Hepatocyte (in vitro differentiated cells): ENCODE measurements around the gene USP24.

Experiments used
- EZH2phosphoT487 ChIP-seq: fragments of 200-600 bp; sonication (generic); IDR thresholded peaks from one replicate; pipeline ENCODE4 v1.6.1; 2018; ENCODE audit warnings: antibody characterized with exemption, mild to moderate bottlenecking, low read depth, moderate library complexity; ENCODE audit not compliant: unreplicated experiment, severe bottlenecking
- TF ChIP-seq, protein P1 (sequence below): fragments of 200-600 bp; sonication (generic); IDR thresholded peaks from 2 replicates; pipeline ENCODE4 v1.5.1; 2016; ENCODE audit warnings: antibody characterized with exemption, mild to moderate bottlenecking; ENCODE audit not compliant: poor library complexity

GRCh38 chr1:55185832-55186231 lies 29.3 kb downstream of the USP24 start:
- TF ChIP-seq, protein P1, sequence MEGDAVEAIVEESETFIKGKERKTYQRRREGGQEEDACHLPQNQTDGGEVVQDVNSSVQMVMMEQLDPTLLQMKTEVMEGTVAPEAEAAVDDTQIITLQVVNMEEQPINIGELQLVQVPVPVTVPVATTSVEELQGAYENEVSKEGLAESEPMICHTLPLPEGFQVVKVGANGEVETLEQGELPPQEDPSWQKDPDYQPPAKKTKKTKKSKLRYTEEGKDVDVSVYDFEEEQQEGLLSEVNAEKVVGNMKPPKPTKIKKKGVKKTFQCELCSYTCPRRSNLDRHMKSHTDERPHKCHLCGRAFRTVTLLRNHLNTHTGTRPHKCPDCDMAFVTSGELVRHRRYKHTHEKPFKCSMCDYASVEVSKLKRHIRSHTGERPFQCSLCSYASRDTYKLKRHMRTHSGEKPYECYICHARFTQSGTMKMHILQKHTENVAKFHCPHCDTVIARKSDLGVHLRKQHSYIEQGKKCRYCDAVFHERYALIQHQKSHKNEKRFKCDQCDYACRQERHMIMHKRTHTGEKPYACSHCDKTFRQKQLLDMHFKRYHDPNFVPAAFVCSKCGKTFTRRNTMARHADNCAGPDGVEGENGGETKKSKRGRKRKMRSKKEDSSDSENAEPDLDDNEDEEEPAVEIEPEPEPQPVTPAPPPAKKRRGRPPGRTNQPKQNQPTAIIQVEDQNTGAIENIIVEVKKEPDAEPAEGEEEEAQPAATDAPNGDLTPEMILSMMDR, result no peak
- no peak for TF ChIP-seq EZH2phosphoT487
